ENCODE measurements around the gene NEK8.

The NEK8 gene

GRCh38 chr17:28707339-28707720 lies 21.3 kb upstream of the NEK8 start:
- Histone ChIP-seq H3K4me2 (ENCODE audit: low read length) (no peak overlapping the region), H3K9me3 (ENCODE audit: low read length) (no peaks in the 10 kb centered on the region), H3K79me2 (ENCODE audit: insufficient read depth, low read length) (no peaks in the 10 kb centered on the region), H3K9ac (ENCODE audit: low read length) (no peak overlapping the region), H3K4me3 (ENCODE audit: low read depth, low read length, poor library complexity, severe bottlenecking) (no peak overlapping the region), H4K20me1 (ENCODE audit: insufficient read depth, low read length) (no peaks in the 10 kb centered on the region), H2AFZ (ENCODE audit: low read length) (no peak overlapping the region), H3K27ac (ENCODE audit: low read depth, low read length, poor library complexity, severe bottlenecking) (no peak overlapping the region), H3K36me3 (ENCODE audit: insufficient read depth, low read length) (peaks cover 13% of the 10 kb centered on the region), H3K27me3 (ENCODE audit: insufficient read depth, low read length) (no peaks in the 10 kb centered on the region), H3K9me2 (ENCODE audit: low read depth, low read length) (no peaks in the 10 kb centered on the region), H3F3A (ENCODE audit: insufficient read depth, low read length) (no peaks in the 10 kb centered on the region), H3K4me1 (ENCODE audit: insufficient read depth, low read length, severe bottlenecking) (peaks cover 25% of the 10 kb centered on the region)
- TF ChIP-seq CTCF (IDR thresholded peaks at IDR 0.05; ENCODE audit: low read length) (no peak), EZH2 (IDR thresholded peaks at IDR 0.05; ENCODE audit: borderline replicate concordance, low read length) (no peak)

GRCh38 chr17:28710861-28711722 lies 17.5 kb upstream of the NEK8 start:
- peak overlapping the region; percentile 66 for H3K4me3 ChIP-seq (ENCODE audit: low read depth, low read length, poor library complexity, severe bottlenecking)

GRCh38 chr17:28711723-28712031 lies 16.9 kb upstream of the NEK8 start, which contains the start of gene PROCA1:
TSS of gene PROCA1 (minus strand) at chr17:28711888. CDS start at chr17:28711660, 228 bp downstream.
- H3K9me3 ChIP-seq (ENCODE audit: low read length), result no peaks in the 10 kb centered on the region
- TF ChIP-seq CTCF (IDR thresholded peaks at IDR 0.05; ENCODE audit: low read length) (no peak), EZH2 (IDR thresholded peaks at IDR 0.05; ENCODE audit: borderline replicate concordance, low read length) (no peak)
- peak within 1 kb of the TSS; percentile 81 for H3K4me2 ChIP-seq (ENCODE audit: low read length)
- H4K20me1 ChIP-seq (ENCODE audit: insufficient read depth, low read length), result no peaks in the 10 kb centered on the region
- peak within 1 kb of the TSS; percentile 64 for H3K27ac ChIP-seq (ENCODE audit: low read depth, low read length, poor library complexity, severe bottlenecking)
- H2AFZ ChIP-seq (ENCODE audit: low read length), result 0 out of 2 replicates have a peak within 1 kb of the TSS, but pooled peaks have one; percentile 9
- peak within 1 kb of the TSS; percentile 66 for H3K4me3 ChIP-seq (ENCODE audit: low read depth, low read length, poor library complexity, severe bottlenecking)
- peaks cover 27% of the 10 kb centered on the region for H3K4me1 ChIP-seq (ENCODE audit: insufficient read depth, low read length, severe bottlenecking)
- no peaks in the 10 kb centered on the region for H3K9me2 ChIP-seq (ENCODE audit: low read depth, low read length)
- H3F3A ChIP-seq (ENCODE audit: insufficient read depth, low read length), result no peaks in the 10 kb centered on the region
- no peaks in the 10 kb centered on the region for H3K36me3 ChIP-seq (ENCODE audit: insufficient read depth, low read length)
- no peaks in the 10 kb centered on the region for H3K27me3 ChIP-seq (ENCODE audit: insufficient read depth, low read length)
- H3K79me2 ChIP-seq (ENCODE audit: insufficient read depth, low read length), result no peaks in the 10 kb centered on the region
- H3K9ac ChIP-seq (ENCODE audit: low read length), result peak within 1 kb of the TSS; percentile 65

More at GRCh38 chr17:28710861-28711722, 17.5 kb upstream of the NEK8 start:
- H3K4me1 ChIP-seq (ENCODE audit: insufficient read depth, low read length, severe bottlenecking), result peaks cover 27% of the 10 kb centered on the region
- TF ChIP-seq CTCF (IDR thresholded peaks at IDR 0.05; ENCODE audit: low read length) (no peak), EZH2 (IDR thresholded peaks at IDR 0.05; ENCODE audit: borderline replicate concordance, low read length) (no peak)
- peak overlapping the region; percentile 65 for H3K9ac ChIP-seq (ENCODE audit: low read length)
- no peaks in the 10 kb centered on the region for H4K20me1 ChIP-seq (ENCODE audit: insufficient read depth, low read length)
- no peaks in the 10 kb centered on the region for H3K9me3 ChIP-seq (ENCODE audit: low read length)
- no peak overlapping the region for H2AFZ ChIP-seq (ENCODE audit: low read length)
- no peaks in the 10 kb centered on the region for H3K9me2 ChIP-seq (ENCODE audit: low read depth, low read length)
- H3K27me3 ChIP-seq (ENCODE audit: insufficient read depth, low read length), result no peaks in the 10 kb centered on the region
- H3K27ac ChIP-seq (ENCODE audit: low read depth, low read length, poor library complexity, severe bottlenecking), result peak overlapping the region; percentile 64
- no peaks in the 10 kb centered on the region for H3F3A ChIP-seq (ENCODE audit: insufficient read depth, low read length)
- H3K79me2 ChIP-seq (ENCODE audit: insufficient read depth, low read length), result no peaks in the 10 kb centered on the region
- H3K36me3 ChIP-seq (ENCODE audit: insufficient read depth, low read length), result no peaks in the 10 kb centered on the region
- H3K4me2 ChIP-seq (ENCODE audit: low read length), result peak overlapping the region; percentile 81

Data from OCI-LY1 (cell line).